ENCODE measurements around the gene JAG2. TPM values are rescaled to one million over a fixed set of nuclear protein-coding genes. Genes with fewer than 3 reads are reported as not detected.

JAG2 gene
- total RNA-seq, 1 experiment from 2014 or later = 43.7 TPM

- H3K27me3 ChIP-seq (ENCODE audit: control insufficient read depth, insufficient read depth, low read length) = no peaks in the 10 kb centered on the region
- POLR2A ChIA-PET = no interaction called here
- no peak overlapping the region for H3K4me3 ChIP-seq (ENCODE audit: low read depth in 2 of 2, low read length in 2 of 2)
- no TSS peak for BruUV-seq (replicated peaks)
- intact Hi-C loops (cut with micrococcal nuclease; ENCODE audit: unreplicated experiment) (no loop called here), in situ Hi-C loops (cut with HindIII; ENCODE audit: low pct_unique_long_range_greater_than_20kb, low sequenced_read_pairs) (no loop called here)
- no peak for DNase-seq (ENCODE audit: low read depth, low spot score)
- TF ChIP-seq SIN3A (IDR thresholded peaks at IDR 0.05; ENCODE audit: borderline replicate concordance, insufficient read depth, low read depth, low read length) (no peak), POLR2AphosphoS5 (IDR thresholded peaks at IDR 0.05; ENCODE audit: low read depth, low read length) (no peak), REST (IDR thresholded peaks at IDR 0.05; ENCODE audit: insufficient read depth in 1 of 2, low read depth in 2 of 2, low read length in 1 of 2) (no peak), CTCF (IDR thresholded peaks at IDR 0.05) (no peak), TCF7L2 (IDR thresholded peaks at IDR 0.05; ENCODE audit: low read depth, low read length) (no peak)
- CTCF ChIA-PET = no interaction called here
- ATAC-seq = no peak
- H3K9me3 ChIP-seq (ENCODE audit: control insufficient read depth, insufficient read depth, low read depth, low read length) = no peaks in the 10 kb centered on the region
- no peak overlapping the region for H3K27ac ChIP-seq (ENCODE audit: low read length)
- H3K4me1 ChIP-seq (ENCODE audit: control insufficient read depth, insufficient read depth, low read length) = no peaks in the 10 kb centered on the region
- H3K36me3 ChIP-seq (ENCODE audit: control insufficient read depth, insufficient read depth, low read length) = no peaks in the 10 kb centered on the region
Observed at GRCh38 chr14:105120056-105120455, 48.5 kb downstream of the JAG2 start.

DNA sequence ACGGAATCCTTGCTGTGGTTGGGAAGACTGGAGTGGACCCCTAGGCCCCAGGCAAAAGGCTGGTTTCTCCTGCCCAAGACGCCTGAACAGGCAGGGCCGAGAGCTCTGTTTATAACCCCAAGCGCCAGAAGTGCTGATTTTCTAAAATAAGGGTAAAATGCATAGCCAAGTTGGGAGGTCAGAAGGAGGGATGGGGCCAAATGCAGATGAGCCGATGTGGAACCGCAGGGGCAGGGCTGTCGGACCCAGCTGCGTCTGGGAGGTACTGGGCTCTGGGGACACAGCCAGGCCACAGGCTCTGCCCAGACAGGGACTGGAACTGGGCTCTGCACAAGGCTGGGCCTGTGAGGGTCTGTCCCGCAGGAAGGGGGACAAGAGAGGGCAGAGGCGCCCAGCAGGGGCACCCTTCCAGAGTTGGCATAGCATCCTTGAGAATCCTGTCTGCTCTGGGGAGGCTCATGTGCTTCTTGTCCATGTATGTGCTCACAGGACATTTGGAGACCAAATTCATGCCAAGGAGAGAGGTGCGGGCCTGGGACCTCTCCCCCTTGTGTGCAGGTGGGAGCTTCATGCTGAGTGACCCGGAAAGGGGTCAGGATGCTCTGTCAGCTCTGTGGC is 49.1 kb downstream of the JAG2 start:
- CTCF ChIA-PET = no interaction called here
- Histone ChIP-seq H3K4me3 (ENCODE audit: low read depth in 2 of 2, low read length in 2 of 2) (no peak overlapping the region), H3K36me3 (ENCODE audit: control insufficient read depth, insufficient read depth, low read length) (no peaks in the 10 kb centered on the region), H3K27me3 (ENCODE audit: control insufficient read depth, insufficient read depth, low read length) (no peaks in the 10 kb centered on the region), H3K4me1 (ENCODE audit: control insufficient read depth, insufficient read depth, low read length) (no peaks in the 10 kb centered on the region), H3K9me3 (ENCODE audit: control insufficient read depth, insufficient read depth, low read depth, low read length) (no peaks in the 10 kb centered on the region), H3K27ac (ENCODE audit: low read length) (no peak overlapping the region)
- intact Hi-C loops (cut with micrococcal nuclease; ENCODE audit: unreplicated experiment) (no loop called here), in situ Hi-C loops (cut with HindIII; ENCODE audit: low pct_unique_long_range_greater_than_20kb, low sequenced_read_pairs) (no loop called here)
- no TSS peak for BruUV-seq (replicated peaks)
- ATAC-seq = no peak
- TF ChIP-seq SIN3A (IDR thresholded peaks at IDR 0.05; ENCODE audit: borderline replicate concordance, insufficient read depth, low read depth, low read length) (no peak), REST (IDR thresholded peaks at IDR 0.05; ENCODE audit: insufficient read depth in 1 of 2, low read depth in 2 of 2, low read length in 1 of 2) (no peak)
- POLR2A ChIA-PET = no interaction called here
- DNase-seq (ENCODE audit: low read depth, low spot score) = no peak

All from Panc1 (cell line).